Cardiac septum (tissue), 1 donor: ENCODE results near the gene SLC7A5. TPM values are rescaled to one million over a fixed set of nuclear protein-coding genes. Genes with fewer than 3 reads are reported as not detected.

ENCODE experiments used
- DNase-seq: peaks from one replicate; pipeline ENCODE4 v3.0.0-alpha.2; 2020; ENCODE audit warnings: low spot score
- intact Hi-C: fragments of 100-400 bp; cut with DNase I; formaldehyde crosslinking; loops from one replicate; pipeline ENCODE4 v1.14.0; 2022
- microRNA-seq: library from miRNA; unstranded; fragments of <30 nt; microRNA quantifications from one replicate; pipeline ENCODE4 v1.2.0, GENCODE V29; 2020
- total RNA-seq: library from RNA; stranded (reverse); fragmentation: NEBNext Ultra II Directional; extraction: Animal tissue kit (Norgen Biotek cat#: 25700); gene quantifications from one replicate; pipeline ENCODE4 v1.2.1, GENCODE V29; 2021
- donor health status: DM: no; HTN: no; CAD: no.

The SLC7A5 gene
- total RNA-seq, 1 donor from 2014 or later: 8.2 TPM

GRCh38 chr16:87784812-87785211, 84.5 kb downstream of the SLC7A5 start:
- DNase-seq: no peak
- intact Hi-C loops: loop anchor here (5.0 kb wide), 1 partner anchor 67 kb away; no protein-coding TSS in a partner anchor

- DNase-seq: no peak
- intact Hi-C loops: loop anchor here (5.0 kb wide), 1 partner anchor 70 kb away; no protein-coding TSS in a partner anchor
Observed at GRCh38 chr16:87782033-87782432, 87.3 kb downstream of the SLC7A5 start.

GRCh38 chr16:87780385-87780989, 88.8 kb downstream of the SLC7A5 start:
- DNase-seq: no peak
- intact Hi-C loops: loop anchor here (5.0 kb wide), 1 partner anchor 72 kb away; no protein-coding TSS in a partner anchor

Small RNA genes lying within 50 kb of the gene (microRNA-seq; reads per million reads assigned to microRNA genes)
- not detected for gene MIR6775

Other genes with a start within 250 kb of the SLC7A5 start
- 12.6 TPM for gene KLHDC4, start 103.5 kb downstream of the SLC7A5 start, total RNA-seq
- gene CA5A, start 67.0 kb upstream of the SLC7A5 start, total RNA-seq: not detected
- 18.4 TPM for gene BANP, start 81.9 kb upstream of the SLC7A5 start, total RNA-seq